Naive thymus-derived CD8-positive, alpha-beta T cell (primary cell): ENCODE measurements around the gene RASA2. TPM values are rescaled to one million over a fixed set of nuclear protein-coding genes. Genes with fewer than 3 reads are reported as not detected.
"Not testable (repeated sequence)": the region's sequence is repeated elsewhere in the genome, so short reads cannot be mapped to it uniquely, and the experiment has no call there.

Experiments used
- ATAC-seq, 2 donors: fragments of 150-1000 bp; cut with Tn5 transposase in 1 of 2; sonication (Bioruptor Pico), chemical (Tn5 transposase) in 1 of 2; 1 replicate in 1 of 2; 2 replicates in 1 of 2; pipeline ENCODE4 v1.10.0; 2021; ENCODE audit warnings: mild to moderate bottlenecking in 2 of 2, moderate library complexity in 2 of 2
- POLR2A ChIA-PET: fragments of 350-600 bp; sonication (Branson Sonifier 250); formaldehyde crosslinking; loops from one replicate; lab custom pipeline; 2021; ENCODE audit warnings: antibody characterized with exemption; lab: Charles Lee
- DNase-seq, 10 donors: peaks; one replicate each; pipeline versions ENCODE4 v3.0.0 to v3.0.0-alpha.2; 2020 to 2022
- H3K27ac Mint-ChIP-seq, 10 donors: one replicate each; pipeline ENCODE4 v1.8.0; 2020 to 2022; ENCODE audit warnings: mild to moderate bottlenecking in 10 of 10, mixed read lengths in 10 of 10, moderate library complexity in 4 of 10, inconsistent platforms in 1 of 10
- H3K27me3 Mint-ChIP-seq, 5 donors: one replicate each; pipeline ENCODE4 v1.8.0; 2021 to 2022; ENCODE audit warnings: mixed read lengths in 5 of 5
- H3K36me3 Mint-ChIP-seq, 3 donors: one replicate each; pipeline ENCODE4 v1.8.0; 2020 to 2022; ENCODE audit warnings: mixed read lengths in 3 of 3, mild to moderate bottlenecking in 2 of 3, inconsistent platforms in 1 of 3
- H3K4me1 Mint-ChIP-seq, 4 donors: one replicate each; pipeline ENCODE4 v1.8.0; 2021 to 2022; ENCODE audit warnings: mixed read lengths in 4 of 4
- H3K4me3 Mint-ChIP-seq, 10 donors: one replicate each; pipeline ENCODE4 v1.8.0; 2020 to 2022; ENCODE audit warnings: mild to moderate bottlenecking in 10 of 10, mixed read lengths in 10 of 10, moderate library complexity in 6 of 10, inconsistent platforms in 1 of 10
- H3K9me3 Mint-ChIP-seq, 9 donors: one replicate each; pipeline ENCODE4 v1.8.0; 2020 to 2022; ENCODE audit warnings: mixed read lengths in 9 of 9, mild to moderate bottlenecking in 3 of 9, inconsistent platforms in 1 of 9, moderate library complexity in 1 of 9
- polyA plus RNA-seq, 3 donors: library from polyadenylated mRNA; unstranded; fragments of 300-500 nt; fragmentation: Illumina TruSeq; gene quantifications; one replicate each; pipeline ENCODE4 v1.2.3, GENCODE V29; 2021
- total RNA-seq, 8 experiments: library from RNA in 2 of 8; stranded (reverse) in 2 of 8; gene quantifications; one replicate each; pipeline ENCODE4 v1.2.3 and lab custom pipeline; 2021 to 2026

The RASA2 gene
- total and polyA plus RNA-seq, 5 experiments from 2014 or later: 55.0 to 124 (median 66.8) TPM

DNA sequence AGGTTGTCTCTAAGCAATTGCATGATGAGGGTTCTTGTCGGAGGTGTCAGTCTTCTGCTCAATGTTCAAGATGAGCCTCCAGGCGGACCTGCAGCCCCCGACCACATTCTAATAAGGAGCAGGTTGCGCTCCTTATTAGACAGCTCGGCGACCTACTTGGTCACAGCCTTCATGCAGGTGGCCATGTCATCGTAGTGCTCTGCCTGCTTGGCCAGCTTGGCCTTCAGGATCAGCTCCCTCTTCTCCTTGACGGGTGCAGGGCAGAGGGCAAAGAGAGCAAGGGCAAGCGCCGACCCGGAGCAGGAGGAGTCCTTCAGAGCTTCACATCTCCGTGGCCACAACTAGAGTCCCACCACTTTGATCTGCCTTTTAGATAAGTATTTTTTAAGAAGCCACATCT lies 113.5 kb downstream of the RASA2 start:
- H3K4me3 Mint-ChIP-seq: peak overlapping the region in 1 of 10 donors; percentile 33
- peaks cover 2 to 13% (median 5%) of the 10 kb centered on the region in 4 donors for H3K4me1 Mint-ChIP-seq
- POLR2A ChIA-PET: no interaction called here
- ATAC-seq (peak in 1 of 2 donors; percentile 17), DNase-seq (no peak)
- peaks cover 0 to 20% (median 10%) of the 10 kb centered on the region in 9 donors for H3K9me3 Mint-ChIP-seq
- H3K27me3 Mint-ChIP-seq: no peaks in the 10 kb centered on the region
- H3K27ac Mint-ChIP-seq: peak overlapping the region in 3 of 10 donors; percentile 43 to 70 (median 64)
- H3K36me3 Mint-ChIP-seq: peaks cover 19 to 80% (median 69%) of the 10 kb centered on the region in 3 donors

DNA sequence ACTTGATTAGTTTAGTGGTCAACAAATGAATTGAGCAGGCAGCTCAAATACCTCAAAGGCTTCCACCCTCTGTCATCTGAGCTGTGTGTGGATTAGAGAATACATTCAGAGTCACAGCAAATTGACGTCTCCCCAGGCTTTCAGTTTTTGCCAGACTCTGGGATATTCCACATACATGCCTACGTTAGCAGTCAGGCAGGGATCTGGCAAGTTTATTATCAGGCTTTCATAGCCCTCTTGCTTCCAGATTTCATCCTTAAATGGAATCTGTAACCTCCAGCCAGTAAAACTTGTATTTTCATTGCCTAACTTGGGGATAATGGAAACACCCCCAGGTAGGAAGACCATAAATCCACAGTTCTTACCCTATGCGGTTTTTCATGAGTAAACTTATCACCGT lies 115.9 kb downstream of the RASA2 start:
- H3K9me3 Mint-ChIP-seq: peaks cover 0 to 20% (median 10%) of the 10 kb centered on the region in 9 donors
- POLR2A ChIA-PET: no interaction called here
- no peak for DNase-seq
- H3K4me3 Mint-ChIP-seq: no peak overlapping the region
- peak overlapping the region in 4 of 10 donors; percentile 4 to 42 (median 16) for H3K27ac Mint-ChIP-seq
- H3K4me1 Mint-ChIP-seq: peaks cover 2 to 24% (median 6%) of the 10 kb centered on the region in 4 donors
- no peaks in the 10 kb centered on the region for H3K27me3 Mint-ChIP-seq
- ATAC-seq: no peak
- H3K36me3 Mint-ChIP-seq: peaks cover 19 to 75% (median 51%) of the 10 kb centered on the region in 3 donors

DNA sequence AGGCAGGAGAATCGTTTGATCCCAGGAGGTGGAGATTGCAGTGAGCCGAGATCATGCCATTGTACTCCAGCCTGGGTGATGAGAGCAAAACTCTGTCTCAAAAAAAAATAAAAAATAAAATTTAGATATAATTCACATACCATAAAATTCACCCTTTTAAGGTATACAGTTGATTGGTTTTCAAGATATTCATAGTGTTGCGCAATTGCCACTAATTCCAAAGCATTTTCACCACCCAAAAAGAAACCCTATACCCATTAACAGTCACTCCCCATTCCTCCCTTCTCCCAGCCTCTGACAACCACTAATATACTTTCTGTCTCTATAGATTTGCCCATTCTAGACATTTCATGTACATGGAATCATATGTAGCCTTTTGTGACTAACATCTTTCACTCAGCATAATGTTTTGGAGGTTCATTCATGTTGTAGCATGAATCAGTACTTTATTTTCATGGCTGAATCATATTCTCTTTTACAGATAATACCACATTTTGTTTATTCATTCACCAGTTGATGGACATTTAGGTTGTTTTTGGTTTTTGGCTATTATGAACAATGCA lies 116.7 kb downstream of the RASA2 start:
- DNase-seq (no peak), ATAC-seq (no peak)
- Mint-ChIP-seq H3K4me3 (no peak overlapping the region), H3K36me3 (peaks cover 19 to 74% (median 48%) of the 10 kb centered on the region in 3 donors), H3K4me1 (peaks cover 2 to 24% (median 6%) of the 10 kb centered on the region in 4 donors), H3K9me3 (peaks cover 0 to 20% (median 10%) of the 10 kb centered on the region in 9 donors), H3K27me3 (no peaks in the 10 kb centered on the region), H3K27ac (peak overlapping the region in 5 of 10 donors; percentile 1 to 67 (median 58))
- POLR2A ChIA-PET: no interaction called here

DNA sequence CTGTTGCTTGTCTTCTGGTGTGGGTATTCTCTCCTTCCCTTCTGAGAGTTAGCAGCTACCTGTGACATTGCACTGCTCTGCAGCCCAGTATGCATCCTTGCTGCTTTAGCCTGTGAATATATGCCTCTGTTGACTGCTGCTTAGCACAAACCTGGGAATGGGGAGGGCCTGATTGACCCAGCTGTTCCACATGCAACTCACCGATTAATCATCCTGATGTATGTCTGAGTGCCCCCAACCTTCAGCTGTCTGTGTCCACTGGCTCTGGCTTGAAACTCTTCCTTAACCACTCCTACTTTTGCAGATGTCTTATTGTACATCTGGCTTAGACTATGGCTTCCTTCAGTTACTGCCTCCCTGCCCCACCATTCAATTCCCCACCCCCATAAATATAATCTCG lies 119.1 kb downstream of the RASA2 start:
- peaks cover 0 to 24% (median 6%) of the 10 kb centered on the region in 4 donors for H3K4me1 Mint-ChIP-seq
- peak overlapping the region in 9 of 10 donors; percentile 15 to 80 (median 68) for H3K27ac Mint-ChIP-seq
- H3K27me3 Mint-ChIP-seq: no peaks in the 10 kb centered on the region
- peaks cover 0 to 13% (median under 1%) of the 10 kb centered on the region in 9 donors for H3K9me3 Mint-ChIP-seq
- POLR2A ChIA-PET: interaction anchor here (1.8 kb wide), 1 partner anchor 118 kb away, joined by 4 read pairs; no protein-coding TSS in a partner anchor
- ATAC-seq: no peak
- H3K4me3 Mint-ChIP-seq: no peak overlapping the region
- no peak for DNase-seq
- H3K36me3 Mint-ChIP-seq: peaks cover under 1 to 70% (median 36%) of the 10 kb centered on the region in 3 donors

GRCh38 chr3:141608438-141608837 lies 121.6 kb downstream of the RASA2 start:
- Mint-ChIP-seq H3K9me3 (no peaks in the 10 kb centered on the region), H3K27me3 (no peaks in the 10 kb centered on the region), H3K36me3 (peaks cover 0 to 77% (median 21%) of the 10 kb centered on the region in 3 donors), H3K4me1 (peaks cover 0 to 24% (median 8%) of the 10 kb centered on the region in 4 donors), H3K27ac (peak overlapping the region in 6 of 10 donors; percentile 16 to 59 (median 36)), H3K4me3 (no peak overlapping the region)
- DNase-seq (no peak), ATAC-seq (no peak)
- POLR2A ChIA-PET: no interaction called here

DNA sequence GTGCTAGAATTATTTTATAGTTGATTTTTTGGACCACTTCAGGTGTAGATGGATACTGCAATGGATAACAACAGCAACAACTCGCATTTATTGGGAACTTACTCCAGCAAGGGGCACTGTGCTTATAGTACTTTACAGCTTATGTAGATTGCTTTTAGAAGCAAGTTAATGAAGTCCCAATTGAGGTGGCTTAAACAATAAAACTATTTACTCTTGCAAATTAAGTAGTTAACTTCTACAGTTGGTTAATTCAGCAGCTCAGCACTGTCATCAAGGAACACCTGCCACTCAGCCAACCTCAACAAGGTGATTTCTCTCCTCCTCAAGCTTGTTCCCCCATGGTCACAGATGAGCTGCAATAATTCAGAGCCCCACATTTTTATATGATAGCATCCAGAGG lies 124.1 kb downstream of the RASA2 start:
- Mint-ChIP-seq H3K4me1 (peaks cover 0 to 5% (median 2%) of the 10 kb centered on the region in 4 donors), H3K27me3 (no peaks in the 10 kb centered on the region), H3K27ac (peak overlapping the region in 7 of 10 donors; percentile 2 to 77 (median 52)), H3K9me3 (no peaks in the 10 kb centered on the region), H3K4me3 (no peak overlapping the region), H3K36me3 (peaks cover 0 to 76% (median 21%) of the 10 kb centered on the region in 3 donors)
- POLR2A ChIA-PET: no interaction called here
- no peak for DNase-seq
- ATAC-seq: no peak

GRCh38 chr3:141618103-141618910 lies 131.5 kb downstream of the RASA2 start:
- POLR2A ChIA-PET: no interaction called here
- Mint-ChIP-seq H3K27ac (peak overlapping the region in 7 of 10 donors; percentile 0 to 84 (median 54)), H3K4me3 (peak overlapping the region in 1 of 10 donors; percentile 8), H3K36me3 (peaks cover 0 to 39% (median 16%) of the 10 kb centered on the region in 3 donors), H3K27me3 (no peaks in the 10 kb centered on the region), H3K9me3 (no peaks in the 10 kb centered on the region), H3K4me1 (peaks cover 0 to 6% (median under 1%) of the 10 kb centered on the region in 4 donors)
- ATAC-seq (no peak), DNase-seq (no peak)

DNA sequence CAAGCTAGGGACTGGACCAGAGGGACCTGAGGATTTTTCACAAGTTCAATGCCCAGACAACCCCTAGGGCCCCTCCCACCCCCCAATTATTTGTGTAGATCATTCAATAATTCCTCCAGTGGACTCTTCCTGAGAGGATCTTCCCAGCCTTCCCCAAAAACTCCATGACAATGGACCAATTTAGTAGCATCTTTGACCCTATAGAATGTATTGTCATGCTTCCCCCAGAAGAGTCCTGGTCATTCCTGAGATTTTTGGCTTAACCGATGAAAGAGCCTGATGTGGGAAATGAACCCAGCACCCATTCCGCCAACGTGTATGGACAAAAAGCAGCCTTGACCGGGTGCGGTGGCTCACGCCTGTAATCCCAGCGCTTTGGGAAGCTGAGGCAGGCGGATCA lies 132.1 kb downstream of the RASA2 start:
- DNase-seq (no peak), ATAC-seq (no peak)
- POLR2A ChIA-PET: no interaction called here
- H3K36me3 Mint-ChIP-seq: peaks cover 0 to 35% (median 16%) of the 10 kb centered on the region in 3 donors
- H3K4me3 Mint-ChIP-seq: no peak overlapping the region
- no peaks in the 10 kb centered on the region for H3K9me3 Mint-ChIP-seq
- no peaks in the 10 kb centered on the region for H3K27me3 Mint-ChIP-seq
- H3K4me1 Mint-ChIP-seq: peaks cover 0 to 6% (median under 1%) of the 10 kb centered on the region in 4 donors
- peak overlapping the region in 1 of 10 donors; percentile 34 for H3K27ac Mint-ChIP-seq

GRCh38 chr3:141619450-141619849 lies 132.6 kb downstream of the RASA2 start:
- Mint-ChIP-seq H3K27me3 (no peaks in the 10 kb centered on the region), H3K36me3 (peaks cover 0 to 30% (median 16%) of the 10 kb centered on the region in 3 donors), H3K27ac (peak overlapping the region in 3 of 10 donors; percentile 20 to 51 (median 34)), H3K4me3 (no peak overlapping the region), H3K4me1 (peaks cover 0 to 6% (median under 1%) of the 10 kb centered on the region in 4 donors), H3K9me3 (no peaks in the 10 kb centered on the region)
- ATAC-seq (peak in 1 of 2 donors; percentile 28), DNase-seq (no peak)
- POLR2A ChIA-PET: no interaction called here

GRCh38 chr3:141623691-141624090 lies 136.9 kb downstream of the RASA2 start:
- H3K27ac Mint-ChIP-seq: no peak overlapping the region
- no peaks in the 10 kb centered on the region for H3K27me3 Mint-ChIP-seq
- peaks cover 0 to 1% (median 0%) of the 10 kb centered on the region in 4 donors for H3K4me1 Mint-ChIP-seq
- peaks cover 0 to 14% (median 7%) of the 10 kb centered on the region in 9 donors for H3K9me3 Mint-ChIP-seq
- DNase-seq (no peak), ATAC-seq (no peak)
- no peak overlapping the region for H3K4me3 Mint-ChIP-seq
- POLR2A ChIA-PET: no interaction called here
- H3K36me3 Mint-ChIP-seq: peaks cover 0 to 2% (median 0%) of the 10 kb centered on the region in 3 donors

- POLR2A ChIA-PET: no interaction called here
- DNase-seq (no peak), ATAC-seq (no peak)
- peaks cover 0 to 23% (median 11%) of the 10 kb centered on the region in 9 donors for H3K9me3 Mint-ChIP-seq
- H3K27me3 Mint-ChIP-seq: no peaks in the 10 kb centered on the region
- no peak overlapping the region for H3K4me3 Mint-ChIP-seq
- peaks cover 0 to 12% (median 0%) of the 10 kb centered on the region in 3 donors for H3K36me3 Mint-ChIP-seq
- H3K4me1 Mint-ChIP-seq: peaks cover 0 to 1% (median 0%) of the 10 kb centered on the region in 4 donors
- H3K27ac Mint-ChIP-seq: no peak overlapping the region
Observed at GRCh38 chr3:141625506-141625905, 138.7 kb downstream of the RASA2 start.

DNA sequence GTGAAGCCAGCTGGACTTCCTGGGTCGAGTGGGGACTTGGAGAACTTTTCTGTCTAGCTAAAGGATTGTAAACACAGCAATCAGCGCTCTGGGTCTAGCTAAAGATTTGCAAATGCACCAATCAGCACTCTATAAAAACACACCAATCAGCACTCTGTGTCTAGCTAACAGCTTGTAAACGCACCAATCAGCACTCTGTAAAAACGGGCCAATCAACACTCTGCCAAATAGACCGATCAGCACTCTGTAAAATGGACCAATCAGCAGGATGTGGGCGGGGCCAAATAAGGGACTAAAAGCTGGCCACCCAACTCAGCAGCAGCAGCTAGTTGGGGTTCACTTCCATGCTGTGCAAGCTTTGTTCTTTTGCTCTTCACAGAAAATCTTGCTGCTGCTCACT lies 141.5 kb downstream of the RASA2 start:
- ATAC-seq, H3K4me3 Mint-ChIP-seq, DNase-seq, H3K27me3 Mint-ChIP-seq, H3K4me1 Mint-ChIP-seq, POLR2A ChIA-PET, H3K27ac Mint-ChIP-seq: not testable (repeated sequence)
- peaks cover 0 to 23% (median 11%) of the 10 kb centered on the region in 9 donors for H3K9me3 Mint-ChIP-seq
- H3K36me3 Mint-ChIP-seq: peaks cover 0 to 12% (median 0%) of the 10 kb centered on the region in 3 donors
